ENCODE results near the gene BMPR1B. TPM values are rescaled to one million over a fixed set of nuclear protein-coding genes. Genes with fewer than 3 reads are reported as not detected.

The BMPR1B gene
- total RNA-seq, 1 experiment from 2014 or later = not detected

- H3K9me2 ChIP-seq (ENCODE audit: insufficient read depth) = no peaks in the 10 kb centered on the region
- ChIA-PET POLR2A (no interaction called here), CTCF (no interaction called here), RAD21 (ENCODE audit: low non-redundant PET in 1 of 2, low total read pairs in 2 of 2, uncharacterized antibody in 2 of 2, unreplicated experiment in 2 of 2) (no interaction called here)
- H3K36me3 ChIP-seq (ENCODE audit: control insufficient read depth in 1 of 2, insufficient read depth in 2 of 2, low read length in 2 of 2) = no peaks in the 10 kb centered on the region
- no peak overlapping the region for H3K9ac ChIP-seq (ENCODE audit: low read length)
- DNase-seq (ENCODE audit: low read depth, low spot score) (no peak), ATAC-seq (no peak)
- H3K27ac ChIP-seq (ENCODE audit: low read depth, low read length) = no peak overlapping the region
- no peak for TF ChIP-seq TCF7L2 (IDR thresholded peaks at IDR 0.05; ENCODE audit: borderline replicate concordance, extremely low read depth, insufficient read depth, insufficient read length)
- no peak for TF ChIP-seq POLR2AphosphoS5 (IDR thresholded peaks at IDR 0.05; ENCODE audit: low read depth, low read length)
- TF ChIP-seq RAD21 (IDR thresholded peaks at IDR 0.05; ENCODE audit: low read depth) = no peak
- TF ChIP-seq, protein P1, sequence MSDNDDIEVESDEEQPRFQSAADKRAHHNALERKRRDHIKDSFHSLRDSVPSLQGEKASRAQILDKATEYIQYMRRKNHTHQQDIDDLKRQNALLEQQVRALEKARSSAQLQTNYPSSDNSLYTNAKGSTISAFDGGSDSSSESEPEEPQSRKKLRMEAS (IDR thresholded peaks at IDR 0.05) = no peak
- TF ChIP-seq ATF3 (IDR thresholded peaks at IDR 0.05) = no peak
- no peak for TF ChIP-seq EZH2 (IDR thresholded peaks at IDR 0.05)
- no peak for TF ChIP-seq EZH2phosphoT487 (IDR thresholded peaks at IDR 0.05; ENCODE audit: borderline replicate concordance)
- TF ChIP-seq ELF1 (IDR thresholded peaks at IDR 0.05; ENCODE audit: borderline replicate concordance, low read depth) = no peak
- TF ChIP-seq EGR1 (IDR thresholded peaks at IDR 0.05; ENCODE audit: low read depth) = no peak
- TF ChIP-seq CEBPB (IDR thresholded peaks at IDR 0.05; ENCODE audit: low read depth) = no peak
- TF ChIP-seq FOSL1 (IDR thresholded peaks at IDR 0.05; ENCODE audit: low read depth) = no peak
- TF ChIP-seq POLR2A (IDR thresholded peaks at IDR 0.05; ENCODE audit: borderline replicate concordance, extremely low read depth, insufficient read depth, insufficient read length) = no peak
- TF ChIP-seq CTCF (IDR thresholded peaks at IDR 0.05 in 2 of 3, conservative IDR thresholded peaks at IDR 0.05 in 1 of 3; ENCODE audit: borderline replicate concordance in 1 of 3, insufficient read depth in 1 of 3, low read depth in 2 of 3, low read length in 2 of 3) = no peak
- no peaks in the 10 kb centered on the region for H3K27me3 ChIP-seq (ENCODE audit: insufficient read depth, low read length)
- intact Hi-C loops (cut with micrococcal nuclease) = no loop called here
- H3K4me3 ChIP-seq (replicated peaks in 1 of 2; ENCODE audit: low read depth in 1 of 2, low read length in 2 of 2) = no peak overlapping the region
- H3K4me1 ChIP-seq (ENCODE audit: control insufficient read depth in 1 of 2, insufficient read depth in 2 of 2, low read length in 2 of 2) = no peaks in the 10 kb centered on the region
- BruUV-seq (replicated peaks) = no TSS peak
- H2AFZ ChIP-seq (ENCODE audit: low read depth, low read length, poor library complexity, severe bottlenecking) = no peak overlapping the region
- H3K9me3 ChIP-seq (ENCODE audit: control insufficient read depth in 1 of 2, insufficient read depth in 1 of 2, low read depth in 1 of 2, low read length in 2 of 2) = no peaks in the 10 kb centered on the region
- H3K4me2 ChIP-seq (ENCODE audit: low read length) = no peak overlapping the region
- no peaks in the 10 kb centered on the region for H3K79me2 ChIP-seq (ENCODE audit: insufficient read depth, low read length)
- no peaks in the 10 kb centered on the region for H4K20me1 ChIP-seq (ENCODE audit: insufficient read depth)
Measured at GRCh38 chr4:94758700-94759399, 1.1 kb downstream of the BMPR1B start.

Data from HCT116 (cell line).